HG03378 (cell line): Measurements from ENCODE around the gene TRIM32.

Experiments
- ATAC-seq: cut with Tn5 transposase; IDR thresholded peaks from one replicate; pipeline ENCODE4 v1.9.1; 2021; ENCODE audit warnings: mild to moderate bottlenecking, moderate library complexity; ENCODE audit not compliant: unreplicated experiment

The TRIM32 gene

DNA sequence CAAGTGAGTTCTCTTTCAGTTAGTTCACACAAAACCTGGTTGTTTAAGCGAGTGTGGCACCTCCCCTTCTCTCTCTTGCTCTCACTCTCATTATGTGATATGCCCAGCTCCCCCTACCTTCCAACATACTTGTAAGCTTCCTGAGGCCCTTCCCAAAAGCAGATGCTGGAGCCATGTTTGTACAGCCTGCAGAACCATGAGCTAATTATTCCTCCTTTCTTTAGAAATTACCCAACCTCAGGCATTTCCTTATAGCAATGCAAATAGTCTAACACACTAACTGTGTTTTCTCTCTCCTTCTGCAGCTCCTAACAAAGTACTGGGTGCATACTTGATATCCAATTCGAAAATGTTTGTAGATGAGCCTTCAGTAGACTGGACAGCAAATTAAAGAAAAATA lies 62.7 kb downstream of the TRIM32 start:
- ATAC-seq, result no peak

DNA sequence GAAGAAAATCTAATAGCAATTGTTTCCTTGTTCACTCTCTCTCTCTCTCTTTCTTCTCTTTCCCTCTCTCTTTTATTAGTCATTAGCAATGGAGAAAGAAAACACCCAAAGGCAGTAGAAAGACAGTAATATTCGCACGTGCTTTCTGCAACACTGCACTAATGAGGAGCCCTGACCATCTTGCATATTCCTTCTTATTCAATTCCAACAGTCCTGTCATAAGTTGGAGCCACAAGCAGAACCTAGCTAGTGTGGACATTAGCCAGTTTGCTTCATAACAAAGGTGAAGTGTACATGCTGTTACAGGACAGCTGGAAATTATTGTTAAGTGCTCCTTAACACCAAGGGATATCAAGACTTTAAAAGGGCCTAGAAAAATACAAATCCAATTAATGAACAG lies 63.4 kb downstream of the TRIM32 start:
- ATAC-seq, result no peak
